Epithelial cell of prostate (primary cell): ENCODE data around the gene IGIP.

ENCODE experiments used
- DNase-seq: peaks from one replicate; pipeline ENCODE4 v3.0.0-alpha.2; 2011; ENCODE audit warnings: low read depth, low spot score
- H3K27ac ChIP-seq: fragments of 450-650 bp; 2 replicates; pipeline ENCODE4 v1.5.1; 2017; ENCODE audit warnings: mild to moderate bottlenecking

IGIP gene

DNA sequence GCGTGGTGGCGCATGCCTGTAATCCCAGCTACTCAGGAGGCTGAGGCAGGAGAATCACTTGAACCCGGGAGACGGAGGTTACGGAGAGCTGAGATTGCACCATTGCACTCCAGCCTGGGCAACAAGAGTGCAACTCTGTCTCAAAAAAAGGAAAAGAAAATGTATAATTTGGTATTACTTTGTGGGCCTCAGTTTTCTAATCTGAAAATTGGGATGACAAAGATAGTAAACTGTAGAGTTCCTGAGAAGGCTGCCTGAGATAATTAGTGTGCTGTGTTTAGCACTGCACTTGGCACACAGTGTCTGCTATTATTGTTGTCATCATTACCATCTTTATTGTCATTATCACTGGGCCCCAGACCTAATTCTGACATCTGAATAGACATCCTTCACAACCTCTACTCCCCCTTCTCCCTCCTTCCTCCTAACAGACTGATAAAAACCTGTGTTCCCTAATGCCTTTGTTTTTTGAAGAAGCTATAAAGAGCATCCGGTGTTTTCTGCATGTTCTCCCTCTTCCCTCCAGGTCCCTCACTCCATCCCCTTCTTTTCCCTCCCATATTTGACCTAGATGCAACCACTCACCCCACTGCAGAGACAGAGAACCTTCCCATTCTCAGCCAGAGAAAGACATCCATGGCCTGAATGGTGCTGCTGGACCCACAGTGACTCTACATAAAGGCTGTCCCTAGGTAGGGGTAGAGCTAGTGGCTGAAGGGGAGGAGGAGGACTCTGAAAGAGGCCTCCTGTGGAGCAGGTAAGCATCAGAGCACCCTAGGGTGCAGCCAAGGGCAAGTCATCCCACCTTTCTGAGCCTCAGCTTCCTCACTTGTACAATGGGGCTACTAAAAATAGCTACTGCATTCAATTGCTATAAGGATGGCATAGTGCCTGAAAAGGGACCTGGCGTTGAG lies 33.5 kb downstream of the IGIP start:
- no peak overlapping the region for H3K27ac ChIP-seq
- DNase-seq, result no peak

- DNase-seq, result no peak
- H3K27ac ChIP-seq, result no peak overlapping the region
Measured at GRCh38 chr5:140162275-140162674, 36.5 kb downstream of the IGIP start.

- DNase-seq, result no peak
- H3K27ac ChIP-seq, result no peak overlapping the region
Measured at GRCh38 chr5:140162781-140163180, 37.0 kb downstream of the IGIP start.

GRCh38 chr5:140165101-140165922 lies 39.6 kb downstream of the IGIP start:
- no peak overlapping the region for H3K27ac ChIP-seq

DNA sequence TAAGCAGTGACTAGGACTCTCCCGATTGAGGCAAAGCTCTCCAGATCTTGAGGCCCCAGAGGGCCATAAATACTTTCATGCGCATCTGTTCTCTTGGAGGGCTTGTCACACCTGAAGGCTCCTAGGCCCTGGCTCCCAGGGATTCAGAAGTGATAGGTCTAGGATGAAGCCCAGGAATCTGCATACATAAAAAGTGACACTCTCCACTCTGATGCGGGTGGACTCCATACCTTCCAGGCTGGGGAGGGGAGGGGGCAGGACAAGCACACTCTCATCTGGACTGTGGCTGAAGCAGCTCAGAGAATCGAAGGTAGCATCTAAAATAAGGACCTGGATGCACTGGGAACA lies 40.2 kb downstream of the IGIP start:
- no peak for DNase-seq
- no peak overlapping the region for H3K27ac ChIP-seq

More at GRCh38 chr5:140165101-140165922, 39.6 kb downstream of the IGIP start:
- no peak for DNase-seq

DNA sequence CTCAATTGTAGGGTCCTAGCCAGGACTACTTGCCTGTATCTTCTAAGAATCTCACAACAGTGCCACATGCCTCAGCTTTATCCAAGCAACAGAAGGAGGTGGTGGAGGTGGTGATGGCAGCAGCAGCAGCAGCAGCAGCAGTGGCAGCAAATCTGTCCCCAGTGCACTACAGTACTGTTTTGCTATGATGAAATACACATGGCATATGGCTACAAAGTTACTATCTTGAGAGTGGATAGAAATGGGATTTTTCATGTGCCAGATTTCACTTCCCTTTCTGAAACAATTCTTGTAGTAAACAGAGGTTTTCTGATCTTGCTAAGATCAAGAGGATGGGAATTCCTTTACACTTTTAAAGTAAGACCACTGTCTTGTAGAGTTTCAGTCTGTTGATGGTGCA lies 41.2 kb downstream of the IGIP start:
- no peak overlapping the region for H3K27ac ChIP-seq
- DNase-seq, result no peak

- DNase-seq, result no peak
- H3K27ac ChIP-seq, result no peak overlapping the region
Measured at GRCh38 chr5:140168371-140168770, 42.6 kb downstream of the IGIP start.

DNA sequence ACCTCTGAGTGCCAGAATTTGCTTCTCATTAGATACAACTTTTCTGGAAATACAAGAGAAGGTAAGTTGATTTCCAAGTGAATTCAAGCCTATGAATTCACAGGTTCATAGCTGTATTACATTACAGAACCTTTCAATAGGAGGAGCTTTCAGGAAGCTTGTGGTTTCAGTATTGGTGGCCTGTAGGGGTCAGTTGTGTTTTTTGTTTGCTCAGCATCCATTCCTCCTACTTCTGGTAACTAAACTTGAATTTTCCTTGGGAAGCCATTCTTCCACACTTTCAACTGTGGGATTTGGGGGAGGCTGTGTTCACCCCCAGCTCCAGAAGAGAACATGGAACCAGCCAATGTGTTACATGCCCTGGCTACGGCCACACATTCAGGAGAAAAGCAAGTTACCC lies 43.7 kb downstream of the IGIP start:
- no peak for DNase-seq

GRCh38 chr5:140172483-140172882 lies 46.7 kb downstream of the IGIP start:
- no peak for DNase-seq
- no peak overlapping the region for H3K27ac ChIP-seq

More for the DNA sequence above, 43.7 kb downstream of the IGIP start:
- no peak overlapping the region for H3K27ac ChIP-seq

GRCh38 chr5:140174014-140174413 lies 48.3 kb downstream of the IGIP start:
- DNase-seq, result no peak
- no peak overlapping the region for H3K27ac ChIP-seq

GRCh38 chr5:140174465-140175366 lies 49.0 kb downstream of the IGIP start, which contains the start of gene CYSTM1:
TSS of gene CYSTM1 (plus strand) at chr5:140175188. CDS start at chr5:140194466, 19,278 bp downstream.
- peak; percentile 82 for DNase-seq
- peak within 1 kb of the TSS; percentile 79 for H3K27ac ChIP-seq

DNA sequence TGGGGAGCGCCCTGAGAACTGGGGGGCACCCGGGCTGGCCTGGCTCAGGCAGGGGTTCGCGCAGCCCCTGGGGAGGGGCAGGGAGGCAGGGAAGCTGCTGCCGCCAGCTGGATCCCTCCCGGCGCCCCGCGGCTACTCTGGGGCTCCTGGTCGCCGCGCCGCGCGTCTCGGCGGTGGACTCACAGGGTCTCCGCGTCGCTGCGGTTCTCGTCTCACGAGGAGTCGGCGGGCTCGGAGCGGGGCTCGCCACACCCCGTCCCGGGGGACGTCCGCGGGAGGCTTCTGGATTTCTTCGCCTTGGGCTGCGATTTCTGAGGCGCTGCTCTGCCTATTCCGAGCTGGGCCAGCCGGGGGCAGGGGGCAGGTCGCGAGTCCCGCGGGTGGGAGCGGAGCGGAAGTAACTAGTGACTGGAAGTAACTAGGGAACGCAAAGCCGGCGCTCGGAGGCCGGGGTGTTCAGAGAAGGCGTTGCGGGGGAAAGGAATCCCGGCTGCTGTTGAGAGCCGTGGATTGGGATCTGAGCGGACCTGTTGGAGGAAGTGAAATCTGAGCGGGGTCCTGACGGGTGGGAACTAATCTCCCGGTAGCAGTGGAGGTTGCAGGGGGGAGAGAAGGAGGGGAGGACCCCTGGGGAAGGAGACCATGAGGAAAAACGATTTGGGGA lies 49.8 kb downstream of the IGIP start:
- H3K27ac ChIP-seq, result peak overlapping the region; percentile 79
- DNase-seq, result no peak

DNA sequence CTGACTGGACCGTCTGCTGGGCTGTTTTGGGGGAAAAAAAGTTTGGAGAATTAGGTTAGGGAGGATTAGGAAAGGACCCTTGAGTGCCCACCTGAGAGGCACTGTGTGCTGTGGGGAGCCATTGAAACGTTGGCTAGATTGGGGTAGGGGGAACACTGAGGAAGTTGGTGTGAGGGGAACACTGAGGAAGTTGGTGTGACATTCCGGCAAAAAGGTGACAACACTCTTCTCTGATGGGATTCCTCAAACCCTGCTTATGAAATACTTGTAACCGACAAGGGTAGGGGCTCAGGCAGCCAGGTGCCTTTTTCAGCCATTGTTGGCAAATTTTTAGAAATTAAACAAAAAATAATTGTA lies 50.3 kb downstream of the IGIP start:
- DNase-seq, result no peak
- peak overlapping the region; percentile 79 for H3K27ac ChIP-seq

- H3K27ac ChIP-seq, result no peak overlapping the region
- DNase-seq, result no peak
Measured at GRCh38 chr5:140178086-140178410, 52.3 kb downstream of the IGIP start.

GRCh38 chr5:140178482-140179116 lies 52.9 kb downstream of the IGIP start:
- no peak for DNase-seq
- H3K27ac ChIP-seq, result no peak overlapping the region
